Measurements from ENCODE around the gene ACAP3. TPM values are rescaled to one million over a fixed set of nuclear protein-coding genes. Genes with fewer than 3 reads are reported as not detected.

The ACAP3 gene
- total and polyA plus RNA-seq, 2 donors (not counting 3 experiments of a cell fraction or from before 2014, with no cell fraction given) = 27.8 to 39.0 TPM

GRCh38 chr1:1340791-1341548 is 33.2 kb upstream of the ACAP3 start:
- CTCF ChIA-PET = no interaction called here

More at GRCh38 chr1:1340791-1341548, 33.2 kb upstream of the ACAP3 start:
- H3K4me1 ChIP-seq (ENCODE audit: control insufficient read depth, extremely low read depth, insufficient read depth, low read length) = no peaks in the 10 kb centered on the region
- no peak overlapping the region for H3K4me3 ChIP-seq (replicated peaks in 1 of 3; ENCODE audit: insufficient read depth in 1 of 3, low read depth in 1 of 3, low read length in 3 of 3)
- TF ChIP-seq FOS (IDR thresholded peaks at IDR 0.05; ENCODE audit: borderline replicate concordance, insufficient read depth, low read length) (no peak), JUN (IDR thresholded peaks at IDR 0.05; ENCODE audit: borderline replicate concordance, insufficient read depth, insufficient read length, low read depth) (no peak), MYC (IDR thresholded peaks at IDR 0.05; ENCODE audit: low read depth, low read length) (no peak), POLR2A (IDR thresholded peaks at IDR 0.05; ENCODE audit: low read depth, low read length) (no peak), MAX (IDR thresholded peaks at IDR 0.05; ENCODE audit: insufficient read depth, insufficient read length) (no peak), EZH2 (IDR thresholded peaks at IDR 0.05; ENCODE audit: borderline replicate concordance, low read depth, low read length, severe bottlenecking) (no peak), GATA2 (IDR thresholded peaks at IDR 0.05; ENCODE audit: insufficient read depth, insufficient read length, low read depth, low read length) (no peak), POLR2AphosphoS5 (IDR thresholded peaks at IDR 0.05; ENCODE audit: insufficient read depth, low read depth, low read length) (no peak)
- TF ChIP-seq, protein P1, sequence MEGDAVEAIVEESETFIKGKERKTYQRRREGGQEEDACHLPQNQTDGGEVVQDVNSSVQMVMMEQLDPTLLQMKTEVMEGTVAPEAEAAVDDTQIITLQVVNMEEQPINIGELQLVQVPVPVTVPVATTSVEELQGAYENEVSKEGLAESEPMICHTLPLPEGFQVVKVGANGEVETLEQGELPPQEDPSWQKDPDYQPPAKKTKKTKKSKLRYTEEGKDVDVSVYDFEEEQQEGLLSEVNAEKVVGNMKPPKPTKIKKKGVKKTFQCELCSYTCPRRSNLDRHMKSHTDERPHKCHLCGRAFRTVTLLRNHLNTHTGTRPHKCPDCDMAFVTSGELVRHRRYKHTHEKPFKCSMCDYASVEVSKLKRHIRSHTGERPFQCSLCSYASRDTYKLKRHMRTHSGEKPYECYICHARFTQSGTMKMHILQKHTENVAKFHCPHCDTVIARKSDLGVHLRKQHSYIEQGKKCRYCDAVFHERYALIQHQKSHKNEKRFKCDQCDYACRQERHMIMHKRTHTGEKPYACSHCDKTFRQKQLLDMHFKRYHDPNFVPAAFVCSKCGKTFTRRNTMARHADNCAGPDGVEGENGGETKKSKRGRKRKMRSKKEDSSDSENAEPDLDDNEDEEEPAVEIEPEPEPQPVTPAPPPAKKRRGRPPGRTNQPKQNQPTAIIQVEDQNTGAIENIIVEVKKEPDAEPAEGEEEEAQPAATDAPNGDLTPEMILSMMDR (IDR thresholded peaks at IDR 0.05; ENCODE audit: extremely low read depth in 1 of 2, insufficient read depth in 1 of 2, low read depth in 1 of 2, low read length in 2 of 2) = no peak
- H3K9me1 ChIP-seq (replicated peaks; ENCODE audit: control insufficient read depth, extremely low read depth, insufficient read depth, low read length) = no peaks in the 10 kb centered on the region
- FAIRE-seq (no peak), DNase-seq (ENCODE audit: low read depth, low spot score) (no peak)
- intact Hi-C loops (cut with micrococcal nuclease) (no loop called here), dilution Hi-C loops (cut with MboI; ENCODE audit: extremely low pct_ligation_motif_present, low sequenced_read_pairs) (no loop called here)
- H4K20me1 ChIP-seq (replicated peaks; ENCODE audit: control insufficient read depth, extremely low read depth, insufficient read depth, low read length) = no peaks in the 10 kb centered on the region
- H3K27ac ChIP-seq (ENCODE audit: insufficient read depth, low read depth, low read length) = no peak overlapping the region
- H3K27me3 ChIP-seq (ENCODE audit: control insufficient read depth in 2 of 2, insufficient read depth in 2 of 2, low read length in 2 of 2) = no peaks in the 10 kb centered on the region
- POLR2A ChIA-PET = no interaction called here
- no TSS peak for BruUV-seq (replicated peaks)
- peaks cover 0 to 17% of the 10 kb centered on the region in 2 experiments for H3K36me3 ChIP-seq (ENCODE audit: control insufficient read depth in 2 of 2, extremely low read depth in 1 of 2, insufficient read depth in 2 of 2, low read length in 2 of 2)
- H3K9me3 ChIP-seq (replicated peaks; ENCODE audit: control insufficient read depth, insufficient read depth, low read length) = no peaks in the 10 kb centered on the region
- H2AFZ ChIP-seq (ENCODE audit: low read depth, low read length) = no peak overlapping the region
- H3K79me2 ChIP-seq (ENCODE audit: control insufficient read depth, insufficient read depth, low read length) = peaks cover 10% of the 10 kb centered on the region
- no peak overlapping the region for H3K4me2 ChIP-seq (ENCODE audit: insufficient read depth, low read length)
- no peak overlapping the region for H3K9ac ChIP-seq (replicated peaks; ENCODE audit: extremely low read depth, insufficient read depth, low read length)

Measured in endothelial cell of umbilical vein (primary cell).